Panc1 (cell line): Measurements from ENCODE around the gene SERAC1. TPM values are rescaled to one million over a fixed set of nuclear protein-coding genes. Genes with fewer than 3 reads are reported as not detected.

Experiments used
- ATAC-seq: fragments of 200-7000 bp; cut with Tn5 transposase; 2 replicates; pipeline ENCODE4 v1.9.1; 2020; ENCODE audit warnings: mild to moderate bottlenecking, moderate library complexity
- BruUV-seq: library from RNA; stranded (reverse); fragments of 400-500 nt; replicated peaks from 2 replicates; lab custom pipeline; 2021; lab: Mats Ljungman, UMichigan
- CTCF ChIA-PET: fragments of 300-600 bp; sonication (Branson Sonifier 250); formaldehyde crosslinking; loops from one replicate; lab custom pipeline; 2022; ENCODE audit warnings: antibody characterized with exemption; lab: Charles Lee
- POLR2A ChIA-PET: fragments of 300-600 bp; sonication (Branson Sonifier 250); formaldehyde crosslinking; loops from one replicate; lab custom pipeline; 2022; ENCODE audit warnings: antibody characterized with exemption; lab: Charles Lee
- DNase-seq: peaks from one replicate; pipeline ENCODE4 v3.0.0-alpha.2; 2010; ENCODE audit warnings: low read depth, low spot score
- H3K27ac ChIP-seq: 2 replicates; pipeline ENCODE4 v1.5.1; 2011; ENCODE audit warnings: mild to moderate bottlenecking, low read length, inconsistent platforms
- H3K27me3 ChIP-seq: fragments of 200-500 bp; sonication (Bioruptor generic); 2 replicates; pipeline ENCODE4 v1.6.0; 2014; ENCODE audit warnings: low read length, inconsistent platforms; ENCODE audit not compliant: control insufficient read depth, insufficient read depth
- H3K36me3 ChIP-seq: fragments of 200-500 bp; sonication (Bioruptor generic); 2 replicates; pipeline ENCODE4 v1.5.1; 2014; ENCODE audit warnings: inconsistent platforms, mild to moderate bottlenecking, low read length, moderate library complexity; ENCODE audit not compliant: control insufficient read depth, insufficient read depth
- H3K4me1 ChIP-seq: 2 replicates; pipeline ENCODE4 v1.5.1; 2011; ENCODE audit warnings: inconsistent platforms, mild to moderate bottlenecking, low read length, moderate library complexity; ENCODE audit not compliant: control insufficient read depth, insufficient read depth
- H3K4me3 ChIP-seq, 2 experiments: 2 replicates each; pipeline ENCODE4 v1.5.1; 2011 to 2012; ENCODE audit warnings: low read depth in 2 of 2, low read length in 2 of 2, mild to moderate bottlenecking in 2 of 2, inconsistent platforms in 1 of 2, moderate library complexity in 1 of 2
- H3K9me3 ChIP-seq: fragments of 200-500 bp; sonication (Bioruptor generic); 2 replicates; pipeline ENCODE4 v1.5.1; 2014; ENCODE audit warnings: low read depth, mild to moderate bottlenecking, inconsistent platforms, low read length, moderate library complexity; ENCODE audit not compliant: control insufficient read depth, insufficient read depth
- CTCF ChIP-seq: fragments of 450-650 bp; IDR thresholded peaks from 2 replicates; pipeline ENCODE4 v1.5.1; 2017; ENCODE audit warnings: mild to moderate bottlenecking
- POLR2AphosphoS5 ChIP-seq: IDR thresholded peaks from 2 replicates; pipeline ENCODE4 v1.6.1; 2012; ENCODE audit warnings: mild to moderate bottlenecking, low read depth, low read length, moderate library complexity
- REST ChIP-seq, 2 experiments: IDR thresholded peaks; 2 replicates each; pipeline ENCODE4 v1.6.1; 2011 to 2012; ENCODE audit warnings: low read depth in 2 of 2, control low read depth in 1 of 2, low read length in 1 of 2, mild to moderate bottlenecking in 1 of 2, moderate library complexity in 1 of 2; ENCODE audit not compliant: insufficient read depth in 1 of 2
- SIN3A ChIP-seq: IDR thresholded peaks from 2 replicates; pipeline ENCODE4 v1.6.1; 2012; ENCODE audit warnings: low read depth, mild to moderate bottlenecking, low read length, moderate library complexity, borderline replicate concordance; ENCODE audit not compliant: insufficient read depth
- TCF7L2 ChIP-seq: IDR thresholded peaks from 2 replicates; pipeline ENCODE4 v1.6.1; 2011; ENCODE audit warnings: mild to moderate bottlenecking, low read depth, low read length, inconsistent platforms
- in situ Hi-C: cut with HindIII; loops from 2 replicates; pipeline ENCODE4 v1.10.0; 2016; ENCODE audit warnings: low sequenced_read_pairs, low pct_unique_long_range_greater_than_20kb
- intact Hi-C: fragments of 100-400 bp; cut with micrococcal nuclease; formaldehyde crosslinking; loops from one replicate; pipeline ENCODE4 v1.10.0; 2022; ENCODE audit not compliant: unreplicated experiment
- total RNA-seq: library from RNA; stranded (reverse); gene quantifications from one replicate; pipeline ENCODE4 v1.2.1, GENCODE V29; 2021; ENCODE audit not compliant: unreplicated experiment

The SERAC1 gene
- total RNA-seq, 1 experiment from 2014 or later, result 8.2 TPM

GRCh38 chr6:158070513-158070912 lies 97.5 kb downstream of the SERAC1 start:
- H3K27me3 ChIP-seq, result no peaks in the 10 kb centered on the region
- no peak overlapping the region for H3K4me3 ChIP-seq
- no TSS peak for BruUV-seq
- ChIA-PET POLR2A (no interaction called here), CTCF (interaction anchor here (1.1 kb wide), 1 partner anchor 8 kb away, joined by 3 read pairs; no protein-coding TSS in a partner anchor)
- no peaks in the 10 kb centered on the region for H3K9me3 ChIP-seq
- H3K36me3 ChIP-seq, result peaks cover 13% of the 10 kb centered on the region
- peak overlapping the region; percentile 74 for H3K27ac ChIP-seq
- DNase-seq, result no peak
- in situ Hi-C loops (no loop called here), intact Hi-C loops (no loop called here)
- no peak for ATAC-seq
- H3K4me1 ChIP-seq, result peaks cover 41% of the 10 kb centered on the region
- no peak for TF ChIP-seq SIN3A
- no peak for TF ChIP-seq REST (IDR thresholded peaks at IDR 0.05; ENCODE audit: insufficient read depth in 1 of 2, low read depth in 2 of 2, low read length in 1 of 2)
- no peak for TF ChIP-seq POLR2AphosphoS5
- no peak for TF ChIP-seq TCF7L2
- no peak for TF ChIP-seq CTCF

- intact Hi-C loops (loop anchor here (2.0 kb wide), 1 partner anchor 83 kb away; no protein-coding TSS in a partner anchor), in situ Hi-C loops (no loop called here)
- TF ChIP-seq SIN3A, result no peak
- TF ChIP-seq POLR2AphosphoS5, result no peak
- no peak for TF ChIP-seq REST (IDR thresholded peaks at IDR 0.05; ENCODE audit: insufficient read depth in 1 of 2, low read depth in 2 of 2, low read length in 1 of 2)
- no peak for TF ChIP-seq TCF7L2
- no peak for TF ChIP-seq CTCF
- no peaks in the 10 kb centered on the region for H3K27me3 ChIP-seq
- no peaks in the 10 kb centered on the region for H3K9me3 ChIP-seq
- DNase-seq, result no peak
- H3K27ac ChIP-seq, result peak overlapping the region; percentile 74
- H3K36me3 ChIP-seq, result peaks cover 13% of the 10 kb centered on the region
- no peak for ATAC-seq
- no TSS peak for BruUV-seq
- H3K4me1 ChIP-seq, result peaks cover 41% of the 10 kb centered on the region
- POLR2A ChIA-PET, result no interaction called here
- no peak overlapping the region for H3K4me3 ChIP-seq
- CTCF ChIA-PET, result no interaction called here
Observed at GRCh38 chr6:158069800-158070195, 98.3 kb downstream of the SERAC1 start.
